NCI-H345 (cell line): ENCODE results near the gene DHX30.
"Not testable (repeated sequence)": the region's sequence is repeated elsewhere in the genome, so short reads cannot be mapped to it uniquely, and the experiment has no call there.

Experiments used
- DNase-seq: peaks from one replicate; lab custom pipeline; 2025; lab: John Stamatoyannopoulos, UW

DHX30 gene, protein sequence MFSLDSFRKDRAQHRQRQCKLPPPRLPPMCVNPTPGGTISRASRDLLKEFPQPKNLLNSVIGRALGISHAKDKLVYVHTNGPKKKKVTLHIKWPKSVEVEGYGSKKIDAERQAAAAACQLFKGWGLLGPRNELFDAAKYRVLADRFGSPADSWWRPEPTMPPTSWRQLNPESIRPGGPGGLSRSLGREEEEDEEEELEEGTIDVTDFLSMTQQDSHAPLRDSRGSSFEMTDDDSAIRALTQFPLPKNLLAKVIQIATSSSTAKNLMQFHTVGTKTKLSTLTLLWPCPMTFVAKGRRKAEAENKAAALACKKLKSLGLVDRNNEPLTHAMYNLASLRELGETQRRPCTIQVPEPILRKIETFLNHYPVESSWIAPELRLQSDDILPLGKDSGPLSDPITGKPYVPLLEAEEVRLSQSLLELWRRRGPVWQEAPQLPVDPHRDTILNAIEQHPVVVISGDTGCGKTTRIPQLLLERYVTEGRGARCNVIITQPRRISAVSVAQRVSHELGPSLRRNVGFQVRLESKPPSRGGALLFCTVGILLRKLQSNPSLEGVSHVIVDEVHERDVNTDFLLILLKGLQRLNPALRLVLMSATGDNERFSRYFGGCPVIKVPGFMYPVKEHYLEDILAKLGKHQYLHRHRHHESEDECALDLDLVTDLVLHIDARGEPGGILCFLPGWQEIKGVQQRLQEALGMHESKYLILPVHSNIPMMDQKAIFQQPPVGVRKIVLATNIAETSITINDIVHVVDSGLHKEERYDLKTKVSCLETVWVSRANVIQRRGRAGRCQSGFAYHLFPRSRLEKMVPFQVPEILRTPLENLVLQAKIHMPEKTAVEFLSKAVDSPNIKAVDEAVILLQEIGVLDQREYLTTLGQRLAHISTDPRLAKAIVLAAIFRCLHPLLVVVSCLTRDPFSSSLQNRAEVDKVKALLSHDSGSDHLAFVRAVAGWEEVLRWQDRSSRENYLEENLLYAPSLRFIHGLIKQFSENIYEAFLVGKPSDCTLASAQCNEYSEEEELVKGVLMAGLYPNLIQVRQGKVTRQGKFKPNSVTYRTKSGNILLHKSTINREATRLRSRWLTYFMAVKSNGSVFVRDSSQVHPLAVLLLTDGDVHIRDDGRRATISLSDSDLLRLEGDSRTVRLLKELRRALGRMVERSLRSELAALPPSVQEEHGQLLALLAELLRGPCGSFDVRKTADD

GRCh38 chr3:47802734-47803479, at the start of gene DHX30:
DHX30 (plus strand) TSS chr3:47803138; CDS start chr3:47810684, 7,546 bp downstream.
- peak; percentile 69 for DNase-seq

- no peak for DNase-seq
Observed at GRCh38 chr3:47758261-47759025, 44.5 kb upstream of the DHX30 start.

- DNase-seq = not testable (repeated sequence)
Observed at GRCh38 chr3:47760207-47760606, 42.7 kb upstream of the DHX30 start.

DNA sequence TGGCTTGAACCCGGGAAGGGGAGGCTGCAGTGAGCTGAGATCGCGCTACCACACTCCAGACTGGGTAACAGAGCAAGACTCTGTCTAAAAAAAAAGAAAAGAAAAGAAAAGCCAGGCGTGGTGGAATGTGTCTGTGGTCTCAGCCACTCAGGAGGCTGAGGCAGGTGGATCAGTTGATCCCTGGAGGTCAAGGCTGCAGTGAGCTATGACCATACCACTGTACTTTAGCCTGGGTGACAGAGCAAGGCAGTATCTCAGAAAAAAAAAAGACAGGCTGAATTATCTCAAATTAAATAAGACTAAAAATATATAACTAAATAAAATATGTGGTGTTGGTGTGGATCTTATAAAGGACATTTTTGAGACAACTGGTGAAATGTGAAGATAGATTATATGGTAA, 41.9 kb upstream of the DHX30 start:
- DNase-seq = no peak

- DNase-seq = no peak
Observed at GRCh38 chr3:47762233-47762632, 40.7 kb upstream of the DHX30 start.

DNA sequence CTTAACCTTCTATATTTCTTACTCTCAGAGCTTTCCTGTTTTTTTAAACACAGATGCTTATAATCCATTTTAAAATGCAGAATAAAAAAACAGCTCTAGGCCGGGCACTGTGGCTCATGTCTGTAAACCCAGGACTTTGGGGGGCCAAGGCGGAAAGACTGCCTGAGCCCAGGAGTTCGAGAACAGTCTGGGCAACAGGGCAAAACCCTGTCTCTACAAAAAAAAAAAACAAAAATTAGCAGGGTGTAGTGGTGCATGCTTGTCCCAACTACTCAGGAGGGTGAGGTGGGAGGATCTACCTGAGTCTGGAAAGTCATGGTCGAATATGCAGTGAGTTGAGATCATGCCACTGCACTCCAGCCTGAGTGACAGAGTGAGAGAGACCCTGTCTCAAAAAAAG, 36.8 kb upstream of the DHX30 start:
- DNase-seq = no peak

GRCh38 chr3:47772047-47772446, 30.9 kb upstream of the DHX30 start:
- no peak for DNase-seq

DNA sequence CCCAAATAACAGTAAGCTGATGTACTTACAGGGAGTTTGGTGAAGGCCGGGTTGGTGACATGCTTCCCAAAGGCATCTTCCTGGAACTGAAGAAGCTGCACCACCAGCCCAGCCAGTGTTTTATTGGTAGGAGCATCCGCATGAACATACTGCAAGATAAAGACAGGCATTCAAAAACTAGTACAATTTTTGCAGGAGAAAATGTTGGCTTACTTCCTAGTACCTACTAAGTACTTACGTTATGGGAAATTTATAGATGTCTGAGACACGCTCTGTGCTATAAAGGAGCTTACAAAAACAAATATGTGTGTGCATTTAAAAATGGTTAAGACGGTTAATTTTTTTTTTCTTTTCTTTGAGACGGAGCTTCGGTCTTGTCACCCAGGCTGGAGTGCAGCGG, 30.1 kb upstream of the DHX30 start:
- no peak for DNase-seq

- DNase-seq = no peak
Observed at GRCh38 chr3:47778746-47779145, 24.2 kb upstream of the DHX30 start.

DNA sequence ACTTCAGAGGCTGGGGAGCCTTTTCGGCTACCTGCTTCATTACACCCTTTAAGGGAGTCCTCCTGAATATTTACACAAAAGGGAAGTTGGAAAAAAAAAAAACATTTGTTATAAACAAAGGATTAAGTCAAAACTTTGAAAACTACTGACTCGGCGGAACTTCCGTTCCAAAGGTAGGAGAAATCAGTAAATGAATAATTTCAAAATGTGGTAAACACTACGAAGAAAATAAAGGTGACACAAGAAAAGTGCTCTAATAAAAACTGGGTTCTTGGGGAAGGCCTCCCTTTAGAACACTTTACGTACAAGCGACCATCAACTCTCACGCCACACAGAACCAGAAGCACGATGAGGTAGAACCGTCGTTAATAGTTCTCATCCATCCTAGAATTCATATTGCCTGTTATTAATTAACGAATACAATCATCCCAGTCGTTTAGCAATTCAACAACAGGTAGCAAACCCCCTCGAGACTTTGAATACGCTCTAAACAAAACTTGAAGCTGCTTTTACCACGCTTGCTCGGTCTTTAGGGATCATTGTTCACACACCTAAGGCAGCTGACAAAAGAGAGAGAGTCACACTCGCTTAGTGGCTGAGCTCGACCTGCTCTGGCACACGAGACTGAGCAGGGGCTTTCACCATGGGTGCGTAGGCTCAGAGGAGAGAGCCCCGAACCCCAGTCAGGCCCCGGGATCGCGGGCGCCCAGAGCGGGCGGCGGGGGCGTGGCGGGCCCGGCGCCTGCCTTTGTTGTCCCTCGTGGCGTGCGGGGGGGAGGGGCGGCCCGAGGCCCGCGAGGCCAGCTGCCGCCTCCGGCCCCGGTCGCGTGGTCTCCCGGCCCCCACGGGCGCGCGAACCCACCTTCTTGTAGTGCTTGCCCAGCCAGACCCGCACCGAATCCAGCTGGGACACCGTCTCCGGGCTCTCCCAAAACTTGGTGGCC, 21.9 kb upstream of the DHX30 start:
- DNase-seq = peak; percentile 36

DNA sequence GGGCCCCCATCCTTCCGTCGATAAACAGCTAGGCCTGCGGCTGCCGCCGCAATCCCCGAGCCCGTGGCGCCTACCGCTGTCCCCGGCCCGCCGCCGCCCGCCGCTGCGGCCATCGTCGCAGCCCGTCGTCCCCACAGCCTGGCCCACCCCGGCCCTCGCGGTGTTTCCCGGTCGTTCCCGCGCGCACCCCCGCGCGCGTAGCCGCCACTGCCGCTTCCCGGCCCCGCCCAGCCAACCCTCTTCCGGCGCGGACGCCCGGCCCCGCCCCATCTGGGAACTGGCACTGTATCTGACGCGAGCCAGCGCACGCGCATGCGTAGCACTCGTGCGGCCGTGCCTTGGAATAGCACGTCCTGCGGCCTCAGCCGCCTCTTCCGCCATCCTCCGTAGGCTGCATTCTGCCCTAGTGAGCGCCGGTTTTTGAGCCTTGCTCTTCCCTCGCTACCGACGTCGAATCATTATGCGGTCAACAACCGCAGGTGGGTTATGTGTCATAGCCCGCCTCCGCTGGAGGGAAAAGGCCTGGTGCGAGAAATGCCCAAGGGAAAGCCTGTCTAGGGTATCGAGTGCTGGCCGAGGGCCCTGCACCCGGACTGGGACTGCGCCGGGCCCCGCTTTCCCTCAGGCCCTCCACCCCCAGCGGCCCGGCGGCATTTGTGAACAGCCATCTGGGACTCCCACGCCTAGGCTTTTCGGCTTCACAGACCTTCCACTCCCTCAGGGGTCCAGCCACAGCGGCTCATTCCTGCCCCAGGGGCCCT, 21.1 kb upstream of the DHX30 start, which contains the start of gene SMARCC1:
TSS of gene SMARCC1 (minus strand) at position 209 of the 761 bp plus-strand sequence. CDS start at position 113, 96 bp downstream.
- peak; percentile 95 for DNase-seq

GRCh38 chr3:47782446-47783308, 20.3 kb upstream of the DHX30 start:
- no peak for DNase-seq

GRCh38 chr3:47783673-47784072, 19.3 kb upstream of the DHX30 start:
- no peak for DNase-seq

DNA sequence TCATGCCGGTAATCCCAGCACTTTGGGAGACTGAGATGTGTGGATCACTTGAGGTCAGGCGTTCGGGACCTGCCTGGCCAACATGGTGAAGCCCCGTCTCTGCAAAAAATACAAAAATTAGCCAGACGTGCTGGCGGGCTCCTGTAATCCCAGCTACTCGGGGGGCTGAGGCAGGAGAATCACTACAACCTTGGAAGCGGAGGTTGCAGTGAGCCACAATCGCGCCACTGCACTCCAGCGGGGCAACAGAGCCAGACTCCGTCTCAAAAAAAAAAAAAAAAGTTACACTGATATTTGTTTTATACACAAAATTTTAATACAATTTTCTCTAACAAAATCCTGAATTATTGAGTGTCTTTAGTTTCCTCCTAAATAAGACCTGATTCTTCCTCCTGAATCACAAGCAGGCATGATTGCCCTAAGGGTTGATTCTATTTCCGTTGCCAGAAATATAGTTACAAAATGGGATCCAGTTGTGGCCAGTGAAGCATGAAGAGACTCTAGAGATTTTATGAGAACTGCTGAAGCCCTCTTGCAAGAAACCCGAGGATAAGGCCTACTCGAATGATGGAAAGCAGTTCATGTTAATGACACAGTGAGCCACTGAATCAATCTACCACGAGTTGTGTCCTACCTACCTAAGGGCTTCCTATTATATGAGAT, 11.6 kb upstream of the DHX30 start:
- DNase-seq = no peak

DNA sequence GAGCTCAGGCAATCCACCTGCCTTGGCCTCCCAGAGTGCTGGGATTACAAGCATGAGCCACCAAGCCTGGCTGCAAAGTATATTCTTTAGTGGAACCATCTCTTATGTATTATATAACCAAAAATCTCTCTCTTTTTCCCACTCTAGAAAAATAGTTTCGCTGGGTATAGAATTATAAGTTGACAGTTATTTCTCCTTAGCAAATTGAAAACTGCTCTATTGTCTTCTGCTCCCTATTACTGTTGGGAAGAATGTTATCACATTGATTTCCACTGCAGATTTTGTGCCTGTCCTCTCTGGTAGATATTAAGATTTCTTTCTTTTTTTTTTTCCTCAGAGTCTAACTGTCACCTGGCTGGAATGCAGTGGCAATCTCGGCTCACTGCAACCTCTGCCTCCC, 10.2 kb upstream of the DHX30 start:
- no peak for DNase-seq

- DNase-seq = no peak
Observed at GRCh38 chr3:47794544-47794943, 8.4 kb upstream of the DHX30 start.

GRCh38 chr3:47799733-47800132, 3.2 kb upstream of the DHX30 start:
- DNase-seq = no peak
